OCI-LY7 (cell line): Measurements from ENCODE around the gene GGCT.

Source experiments
- CTCF ChIP-seq: fragments of 200-600 bp; sonication (generic); conservative IDR thresholded peaks from 2 replicates; pipeline ENCODE4 v1.5.1; 2014; ENCODE audit warnings: mild to moderate bottlenecking, antibody characterized with exemption, low read length, moderate library complexity, mixed read lengths
- EZH2phosphoT487 ChIP-seq: fragments of 200-600 bp; sonication (generic); IDR thresholded peaks from 2 replicates; pipeline ENCODE4 v1.6.1; 2018; ENCODE audit warnings: low read depth, borderline replicate concordance, mild to moderate bottlenecking, mixed run types, antibody characterized with exemption, low read length, moderate library complexity, mixed read lengths

- TF ChIP-seq CTCF (peak; percentile 37; the same call in 1 of the 2 replicates), EZH2phosphoT487 (no peak)
These were observed 7.5 kb upstream of the GGCT start for GRCh38 chr7:30511973-30512662.
